ENCODE measurements around the gene CACNG1.
"Not testable (repeated sequence)": the region's sequence is repeated elsewhere in the genome, so short reads cannot be mapped to it uniquely, and the experiment has no call there.

CACNG1 gene

GRCh38 chr17:67025216-67025792 lies 19.1 kb upstream of the CACNG1 start:
- no peak for DNase-seq

GRCh38 chr17:67026341-67026740 lies 18.0 kb upstream of the CACNG1 start:
- no peak for DNase-seq

GRCh38 chr17:67027031-67027628 lies 17.2 kb upstream of the CACNG1 start:
- DNase-seq, result no peak

- DNase-seq, result no peak
Observed at GRCh38 chr17:67030641-67031040, 13.7 kb upstream of the CACNG1 start.

GRCh38 chr17:67032382-67032781 lies 12.0 kb upstream of the CACNG1 start:
- no peak for DNase-seq

GRCh38 chr17:67032985-67033384 lies 11.4 kb upstream of the CACNG1 start:
- no peak for DNase-seq

GRCh38 chr17:67033613-67034012 lies 10.7 kb upstream of the CACNG1 start:
- no peak for DNase-seq

GRCh38 chr17:67035131-67036083 lies 8.9 kb upstream of the CACNG1 start:
- no peak for DNase-seq

GRCh38 chr17:67038861-67039365 lies 5.4 kb upstream of the CACNG1 start:
- no peak for DNase-seq

- DNase-seq, result no peak
Observed at GRCh38 chr17:67040652-67041051, 3.7 kb upstream of the CACNG1 start.

GRCh38 chr17:67041119-67041518 lies 3.2 kb upstream of the CACNG1 start:
- not testable (repeated sequence) for DNase-seq

- DNase-seq, result no peak
Observed at GRCh38 chr17:67041531-67041930, 2.8 kb upstream of the CACNG1 start.

- DNase-seq, result no peak
Observed at GRCh38 chr17:67041941-67042899, 2.1 kb upstream of the CACNG1 start.

GRCh38 chr17:67043283-67043682 lies 1.1 kb upstream of the CACNG1 start:
- no peak for DNase-seq

GRCh38 chr17:67044940-67045339 lies 586 bp downstream of the CACNG1 start:
- DNase-seq, result no peak

GRCh38 chr17:67046398-67046797 lies 2.0 kb downstream of the CACNG1 start:
- DNase-seq, result no peak

- DNase-seq, result no peak
Observed at GRCh38 chr17:67047382-67047781, 3.0 kb downstream of the CACNG1 start.

- no peak for DNase-seq
Observed at GRCh38 chr17:67049025-67049739, 4.8 kb downstream of the CACNG1 start.

GRCh38 chr17:67050066-67050465 lies 5.7 kb downstream of the CACNG1 start:
- DNase-seq, result no peak

- DNase-seq, result no peak
Observed at GRCh38 chr17:67050471-67051154, 6.3 kb downstream of the CACNG1 start.

GRCh38 chr17:67051155-67051538 lies 6.8 kb downstream of the CACNG1 start:
- no peak for DNase-seq
